GF-D8 (cell line): ENCODE results near the gene CCR2.

Experiments
- DNase-seq: peaks from one replicate; lab custom pipeline; 2025; lab: John Stamatoyannopoulos, UW

CCR2 gene

DNA sequence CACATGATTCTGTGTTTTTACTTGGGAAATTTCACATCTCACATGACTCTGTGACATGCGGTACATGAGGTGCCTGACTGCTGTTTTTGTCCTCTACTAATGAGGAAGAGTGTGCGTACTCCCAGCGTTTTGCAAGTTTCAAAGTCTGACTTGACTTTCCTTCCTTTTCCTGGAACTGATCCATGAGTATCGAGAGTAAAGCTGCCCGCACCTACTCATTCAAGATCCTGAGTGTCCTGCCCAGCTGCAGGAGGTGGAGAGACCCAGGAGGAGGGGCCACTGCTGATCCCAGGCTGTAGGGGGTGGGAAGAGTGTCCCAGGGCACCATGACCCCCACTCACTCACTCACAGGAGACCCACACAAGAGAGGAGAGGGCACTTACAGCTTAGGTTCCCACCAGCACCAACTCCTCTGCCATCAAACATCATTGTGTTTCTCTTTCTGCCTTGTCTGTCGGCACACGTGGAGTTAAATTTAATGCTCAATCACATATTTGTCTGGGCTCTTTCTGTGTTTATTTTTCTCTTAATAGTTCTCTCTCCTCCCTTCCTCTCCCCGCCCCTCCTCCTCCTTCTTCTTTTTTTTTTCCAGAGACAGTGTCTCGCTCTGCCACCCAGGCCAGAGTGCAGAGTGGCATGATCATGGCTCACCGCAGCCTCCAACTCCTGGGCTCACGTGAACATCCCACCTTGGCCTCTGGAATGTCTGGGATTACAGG lies 51.5 kb downstream of the CCR2 start:
- peak; percentile 38 for DNase-seq

- no peak for DNase-seq
Measured at GRCh38 chr3:46406443-46406787, 52.5 kb downstream of the CCR2 start.

DNA sequence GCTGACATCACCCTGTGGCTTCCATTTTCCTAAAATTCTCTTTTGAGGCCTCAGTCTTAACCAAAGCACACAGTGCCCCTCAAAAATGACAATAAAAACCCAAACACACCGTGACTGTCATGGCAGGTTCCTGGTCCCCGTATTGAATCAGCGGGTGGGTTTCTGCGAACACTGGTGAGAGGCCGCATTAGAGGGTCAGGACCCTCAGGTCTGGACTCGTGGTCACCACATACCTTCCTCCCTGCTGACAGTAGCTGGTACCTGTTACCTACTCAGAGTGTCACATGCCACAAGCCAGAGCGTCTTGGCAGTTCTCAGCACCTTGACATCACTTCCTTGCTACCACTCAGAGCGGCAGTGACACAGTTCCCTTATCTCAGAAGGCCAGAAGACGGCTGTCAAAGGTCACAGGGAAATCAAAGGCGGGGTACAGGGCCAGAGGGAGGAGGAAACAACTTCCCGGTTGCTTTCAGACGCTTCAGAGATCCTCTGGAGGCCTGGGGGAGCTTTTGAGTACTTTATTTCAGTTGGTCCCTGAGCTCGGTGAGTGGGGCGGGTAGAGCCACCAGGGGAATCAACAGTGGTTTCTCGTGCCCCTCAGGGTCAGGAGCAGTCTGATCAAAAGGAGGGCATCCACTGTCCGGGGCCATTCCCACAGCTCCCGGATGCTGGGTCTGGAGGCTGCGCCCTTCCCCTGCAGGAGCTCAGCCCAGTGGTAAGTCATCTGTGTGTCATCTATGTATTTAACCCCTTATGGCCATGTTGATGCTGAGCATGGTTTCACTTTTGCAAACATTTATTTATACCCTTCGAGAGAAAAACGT lies 53.1 kb downstream of the CCR2 start, which contains the start of the genes CCR5AS and CCRL2:
TSS of gene CCR5AS (minus strand) at position 279 of the 824 bp plus-strand sequence.
TSS of gene CCRL2 (plus strand) at position 472 of the 824 bp plus-strand sequence. CDS start 821 bp downstream, outside the sequence.
- peak; percentile 91 for DNase-seq

GRCh38 chr3:46407970-46408369 lies 54.1 kb downstream of the CCR2 start:
- DNase-seq, result no peak

- DNase-seq, result no peak
Measured at GRCh38 chr3:46408853-46409252, 54.9 kb downstream of the CCR2 start.

DNA sequence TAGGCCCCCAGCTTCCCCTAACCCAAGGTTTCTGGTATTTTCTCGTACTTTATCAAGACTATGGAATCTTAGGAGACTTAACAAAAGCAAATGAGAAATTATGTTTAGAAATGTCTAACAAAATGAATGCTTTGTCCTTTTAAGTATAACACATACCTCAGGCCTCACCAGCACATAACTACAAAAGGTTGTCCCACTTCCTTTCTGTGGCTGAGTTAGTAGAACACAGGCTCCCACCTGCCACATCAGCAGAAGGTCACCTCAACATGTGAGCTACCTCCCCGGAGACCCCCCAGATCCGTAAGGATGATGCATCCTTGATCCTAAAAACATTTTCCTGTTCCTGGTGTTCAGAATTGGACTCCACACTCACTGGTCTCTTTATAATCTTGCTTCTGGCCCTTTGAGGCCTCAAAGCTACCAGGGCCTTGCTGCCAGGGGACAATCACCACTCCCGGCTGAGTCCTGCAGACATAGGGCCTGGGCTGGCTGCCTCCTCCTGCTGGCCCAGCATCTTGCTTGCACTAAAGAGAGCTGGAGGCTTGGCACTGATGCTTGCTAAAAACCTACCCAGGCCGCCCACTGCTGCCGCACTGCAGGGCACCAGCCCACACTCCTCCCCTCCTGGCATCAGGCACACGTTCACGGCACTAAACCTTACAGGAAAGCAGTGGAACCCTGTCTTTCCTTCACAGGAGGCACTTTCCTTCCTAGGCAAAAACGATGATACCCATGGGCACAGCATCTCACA lies 56.0 kb downstream of the CCR2 start:
- DNase-seq, result no peak
